ENCODE data around the gene AKIRIN2.

Gene AKIRIN2

DNA sequence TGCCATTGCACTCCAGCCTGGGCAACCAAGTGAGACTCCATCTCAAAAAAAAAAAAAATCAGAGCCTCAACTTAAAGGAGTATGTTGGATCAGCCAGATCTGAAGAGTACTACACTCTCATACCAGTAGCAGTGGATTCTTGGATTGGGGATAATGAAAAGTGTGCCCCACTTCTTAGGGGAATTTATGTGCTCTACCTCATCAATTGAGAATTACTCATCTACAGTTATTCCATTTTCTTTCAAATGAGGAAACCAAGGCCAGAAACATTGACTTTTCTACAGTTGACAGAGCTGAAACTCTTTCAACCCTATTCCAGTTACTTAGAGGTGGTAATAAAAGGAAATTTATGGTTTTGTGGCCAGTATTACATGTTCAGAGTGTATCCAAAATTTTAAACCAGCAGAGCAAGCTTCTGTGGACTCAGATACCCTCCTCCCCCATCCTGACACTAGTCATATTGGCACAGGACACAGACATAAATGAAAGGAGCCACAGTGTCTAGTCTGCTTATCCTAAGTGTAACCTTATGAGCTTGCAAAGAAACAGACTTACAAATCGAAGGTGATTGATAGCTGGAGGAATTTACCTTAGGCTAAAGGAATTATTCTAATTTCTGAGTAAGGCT, 60.9 kb downstream of the AKIRIN2 start:
- TF ChIP-seq, protein P1, sequence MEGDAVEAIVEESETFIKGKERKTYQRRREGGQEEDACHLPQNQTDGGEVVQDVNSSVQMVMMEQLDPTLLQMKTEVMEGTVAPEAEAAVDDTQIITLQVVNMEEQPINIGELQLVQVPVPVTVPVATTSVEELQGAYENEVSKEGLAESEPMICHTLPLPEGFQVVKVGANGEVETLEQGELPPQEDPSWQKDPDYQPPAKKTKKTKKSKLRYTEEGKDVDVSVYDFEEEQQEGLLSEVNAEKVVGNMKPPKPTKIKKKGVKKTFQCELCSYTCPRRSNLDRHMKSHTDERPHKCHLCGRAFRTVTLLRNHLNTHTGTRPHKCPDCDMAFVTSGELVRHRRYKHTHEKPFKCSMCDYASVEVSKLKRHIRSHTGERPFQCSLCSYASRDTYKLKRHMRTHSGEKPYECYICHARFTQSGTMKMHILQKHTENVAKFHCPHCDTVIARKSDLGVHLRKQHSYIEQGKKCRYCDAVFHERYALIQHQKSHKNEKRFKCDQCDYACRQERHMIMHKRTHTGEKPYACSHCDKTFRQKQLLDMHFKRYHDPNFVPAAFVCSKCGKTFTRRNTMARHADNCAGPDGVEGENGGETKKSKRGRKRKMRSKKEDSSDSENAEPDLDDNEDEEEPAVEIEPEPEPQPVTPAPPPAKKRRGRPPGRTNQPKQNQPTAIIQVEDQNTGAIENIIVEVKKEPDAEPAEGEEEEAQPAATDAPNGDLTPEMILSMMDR (conservative IDR thresholded peaks at IDR 0.05; ENCODE audit: low read depth, low read length): no peak
- H3K4me3 ChIP-seq (ENCODE audit: low read length): no peak overlapping the region
- no peak for DNase-seq (ENCODE audit: low read depth)

DNA sequence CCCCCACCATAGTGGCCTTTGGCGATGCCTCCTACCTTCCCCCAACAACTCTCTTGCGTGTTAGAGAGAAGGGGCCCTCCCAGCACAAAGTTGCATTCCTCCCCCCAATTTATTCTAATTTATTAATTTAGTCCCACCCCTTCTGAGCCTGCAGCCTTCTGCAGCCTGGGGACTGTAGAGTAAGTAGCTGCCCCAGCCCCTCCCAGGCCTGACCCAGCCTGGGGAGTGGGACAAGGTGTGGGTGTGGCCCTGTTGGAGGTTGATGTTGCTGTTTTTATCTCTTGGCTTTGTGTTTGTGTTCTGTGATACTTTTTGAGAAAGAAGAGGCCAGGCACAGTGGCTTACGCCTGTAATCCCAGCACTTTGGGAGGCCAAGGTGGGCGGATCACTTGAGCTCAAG, 62.7 kb downstream of the AKIRIN2 start:
- no peak for DNase-seq (ENCODE audit: low read depth)
- TF ChIP-seq, protein P1 (conservative IDR thresholded peaks at IDR 0.05; ENCODE audit: low read depth, low read length): no peak
- H3K4me3 ChIP-seq (ENCODE audit: low read length): no peak overlapping the region

DNA sequence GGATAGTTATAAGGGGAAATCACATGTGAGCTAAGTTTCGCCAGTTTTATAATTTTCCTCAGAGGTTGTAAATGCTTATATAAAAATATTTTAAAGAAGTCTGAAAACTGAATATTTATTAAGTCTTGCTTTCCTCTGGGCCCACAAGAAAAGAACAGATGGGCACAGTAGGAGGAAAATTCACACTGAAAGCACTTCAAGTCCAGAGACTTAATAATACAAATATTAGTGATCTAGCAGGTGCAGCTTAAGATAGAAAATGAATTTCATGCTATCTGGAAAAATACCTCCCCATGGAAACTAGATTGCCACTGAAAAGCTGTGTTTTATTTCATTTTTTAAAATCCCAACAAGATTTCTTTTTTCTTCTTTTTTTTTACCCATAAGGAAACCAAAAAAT, 64.9 kb downstream of the AKIRIN2 start:
- TF ChIP-seq, protein P1 (conservative IDR thresholded peaks at IDR 0.05; ENCODE audit: low read depth, low read length): no peak
- DNase-seq (ENCODE audit: low read depth): no peak
- H3K4me3 ChIP-seq (ENCODE audit: low read length): no peak overlapping the region

DNA sequence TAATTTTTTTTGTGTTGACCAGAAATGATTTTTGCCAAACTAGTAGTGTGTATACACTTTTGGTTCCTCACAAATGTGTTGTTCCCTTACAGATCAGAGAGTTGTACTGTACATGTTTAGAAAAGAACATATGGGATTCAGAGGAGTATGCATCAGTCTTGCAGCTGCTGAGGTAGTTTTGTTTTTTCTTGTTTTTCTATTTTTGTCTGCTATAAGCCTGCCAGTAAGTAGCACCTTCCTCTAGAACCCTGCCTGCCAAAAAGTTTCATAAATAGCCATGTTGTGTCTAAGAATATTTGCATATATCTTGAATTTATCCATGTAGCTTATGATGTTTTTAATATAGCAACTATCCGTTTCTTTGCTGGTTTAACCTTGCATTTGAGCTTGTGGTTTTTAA, 65.7 kb downstream of the AKIRIN2 start:
- no peak for DNase-seq (ENCODE audit: low read depth)
- TF ChIP-seq, protein P1 (conservative IDR thresholded peaks at IDR 0.05; ENCODE audit: low read depth, low read length): no peak
- no peak overlapping the region for H3K4me3 ChIP-seq (ENCODE audit: low read length)

DNA sequence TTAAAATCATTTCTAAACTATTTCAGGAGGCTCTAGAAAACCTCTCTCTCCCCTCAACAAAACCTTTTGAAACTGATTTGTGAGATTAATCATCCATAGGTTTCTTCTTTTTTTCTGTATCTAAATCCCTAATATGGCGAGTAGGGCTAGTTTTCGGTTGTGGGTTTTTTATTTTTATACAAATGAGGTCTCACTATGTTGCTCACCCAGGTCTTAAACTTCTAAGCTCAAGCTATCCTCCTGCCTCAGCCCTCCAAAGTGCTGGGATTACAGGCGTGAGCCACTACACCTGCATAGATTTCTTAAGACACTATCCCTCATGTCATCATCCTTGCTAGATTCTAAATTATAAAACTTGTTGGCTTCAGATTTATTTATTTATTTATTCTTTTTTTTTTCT, 68.2 kb downstream of the AKIRIN2 start:
- H3K4me3 ChIP-seq (ENCODE audit: low read length): no peak overlapping the region
- TF ChIP-seq, protein P1 (conservative IDR thresholded peaks at IDR 0.05; ENCODE audit: low read depth, low read length): no peak
- DNase-seq (ENCODE audit: low read depth): no peak

DNA sequence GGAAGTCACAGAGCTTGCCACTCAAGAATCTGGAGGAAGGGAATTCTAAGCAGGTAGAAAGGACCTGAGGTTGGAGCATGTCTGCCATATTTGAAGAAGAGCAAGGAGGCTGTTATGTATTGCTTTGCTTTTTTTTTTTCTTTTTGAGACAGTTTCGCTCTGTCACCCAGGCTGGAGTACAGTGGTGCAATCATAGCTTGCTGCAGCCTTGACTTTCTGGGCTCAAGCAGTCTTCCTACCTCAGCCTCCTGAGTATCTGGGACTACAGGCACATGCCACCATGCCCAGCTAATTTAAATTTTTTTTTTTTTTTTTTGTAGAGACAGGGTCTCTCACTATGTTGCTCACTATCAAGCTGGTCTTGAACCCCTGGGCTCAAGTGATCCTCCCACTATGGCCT, 71.3 kb downstream of the AKIRIN2 start:
- TF ChIP-seq, protein P1 (conservative IDR thresholded peaks at IDR 0.05; ENCODE audit: low read depth, low read length): no peak
- H3K4me3 ChIP-seq (ENCODE audit: low read length): no peak overlapping the region
- DNase-seq (ENCODE audit: low read depth): no peak

DNA sequence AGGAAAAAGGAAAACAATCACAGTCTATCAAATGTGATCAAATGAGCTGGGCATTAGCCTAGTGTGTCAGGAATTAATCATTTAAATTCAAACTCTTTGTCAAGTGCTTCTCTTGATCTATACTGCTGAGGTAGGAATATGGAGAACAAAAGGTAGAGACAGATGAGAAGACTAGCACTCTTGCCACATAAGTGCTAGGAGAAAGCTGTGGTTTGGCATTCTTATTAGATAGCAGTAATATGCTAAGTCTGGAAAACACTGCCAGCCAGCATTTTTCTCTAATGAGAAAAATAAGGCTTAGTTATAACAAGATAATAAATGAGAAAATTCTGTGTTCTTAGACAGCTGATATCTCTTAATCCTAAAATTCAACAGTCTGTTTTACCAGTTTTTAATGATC, 73.2 kb downstream of the AKIRIN2 start:
- peak; percentile 30 for DNase-seq (ENCODE audit: low read depth)
- no peak overlapping the region for H3K4me3 ChIP-seq (ENCODE audit: low read length)
- TF ChIP-seq, protein P1 (conservative IDR thresholded peaks at IDR 0.05; ENCODE audit: low read depth, low read length): no peak

Measured in retinal pigment epithelial cell (primary cell).